Neural cell (in vitro differentiated cells): Measurements from ENCODE around the gene FXN. TPM values are rescaled to one million over a fixed set of nuclear protein-coding genes. Genes with fewer than 3 reads are reported as not detected.

ENCODE experiments used
- H2AFZ ChIP-seq: fragments of 200-600, 300-800 bp; sonication (generic), shearing (Covaris generic); 2 replicates; pipeline ENCODE4 v1.6.0; 2014; ENCODE audit warnings: low read depth, mild to moderate bottlenecking, antibody characterized with exemption, low read length, moderate library complexity
- H3F3A ChIP-seq: fragments of 200-600 bp; shearing (Covaris generic); 2 replicates; pipeline ENCODE4 v1.6.1; 2016; ENCODE audit warnings: mild to moderate bottlenecking, moderate library complexity, mixed read lengths, antibody characterized with exemption, low read length; ENCODE audit not compliant: insufficient read depth, poor library complexity, severe bottlenecking
- H3K27ac ChIP-seq: fragments of 200-600, 300-800 bp; sonication (generic), shearing (Covaris generic); 2 replicates; pipeline ENCODE4 v1.5.1; 2014; ENCODE audit warnings: mild to moderate bottlenecking, low read length, moderate library complexity
- H3K27me3 ChIP-seq: fragments of 300-800, 200-600 bp; sonication (generic), shearing (Covaris generic); 2 replicates; pipeline ENCODE4 v1.6.0; 2014; ENCODE audit warnings: mild to moderate bottlenecking, low read depth, low read length, moderate library complexity; ENCODE audit not compliant: insufficient read depth
- H3K36me3 ChIP-seq: fragments of 300-800, 200-600 bp; sonication (generic), shearing (Covaris generic); 2 replicates; pipeline ENCODE4 v1.5.1; 2014; ENCODE audit warnings: mild to moderate bottlenecking, antibody characterized with exemption, low read length, moderate library complexity; ENCODE audit not compliant: insufficient read depth
- H3K4me2 ChIP-seq: fragments of 300-800, 200-600 bp; sonication (generic), shearing (Covaris generic); 2 replicates; pipeline ENCODE4 v1.6.0; 2014; ENCODE audit warnings: mild to moderate bottlenecking, low read length
- H3K4me3 ChIP-seq: fragments of 300-800, 200-600 bp; sonication (generic), shearing (Covaris generic); 2 replicates; pipeline ENCODE4 v1.5.1; 2014; ENCODE audit warnings: mild to moderate bottlenecking, low read length, moderate library complexity
- H3K79me2 ChIP-seq: fragments of 200-600 bp; shearing (Covaris generic); replicated peaks from 2 replicates; pipeline ENCODE4 v1.6.0; 2014; ENCODE audit warnings: mild to moderate bottlenecking, low read length, moderate library complexity; ENCODE audit not compliant: insufficient read depth
- H3K9ac ChIP-seq: fragments of 300-800, 200-600 bp; sonication (generic), shearing (Covaris generic); 2 replicates; pipeline ENCODE4 v1.6.1; 2016; ENCODE audit warnings: mild to moderate bottlenecking, low read length, mixed read lengths
- H3K9me2 ChIP-seq: fragments of 200-600 bp; shearing (Covaris generic); 2 replicates; pipeline ENCODE4 v1.6.1; 2016; ENCODE audit warnings: mild to moderate bottlenecking, low read length, mixed read lengths; ENCODE audit not compliant: insufficient read depth
- H3K9me3 ChIP-seq: fragments of 200-600, 300-800 bp; sonication (generic), shearing (Covaris generic); 2 replicates; pipeline ENCODE4 v1.6.1; 2016; ENCODE audit warnings: mild to moderate bottlenecking, mixed run types, low read length, moderate library complexity, mixed read lengths
- H4K20me1 ChIP-seq: fragments of 200-600 bp; shearing (Covaris generic); 2 replicates; pipeline ENCODE4 v1.6.1; 2016; ENCODE audit warnings: mild to moderate bottlenecking, mixed run types; ENCODE audit not compliant: insufficient read depth
- EP300 ChIP-seq: fragments of 450-650 bp; conservative IDR thresholded peaks from 2 replicates; pipeline ENCODE4 v1.6.1; 2014; ENCODE audit warnings: antibody characterized with exemption, mild to moderate bottlenecking, moderate library complexity; ENCODE audit not compliant: poor library complexity, severe bottlenecking
- EZH2 ChIP-seq: fragments of 200-600, 300-800 bp; shearing (Covaris generic), sonication (generic); IDR thresholded peaks from 2 replicates; pipeline ENCODE4 v1.6.1; 2014; ENCODE audit warnings: antibody characterized with exemption, low read length, borderline replicate concordance, mild to moderate bottlenecking; ENCODE audit not compliant: insufficient read depth, poor library complexity, severe bottlenecking
- MXI1 ChIP-seq: fragments of 450-650 bp; conservative IDR thresholded peaks from 2 replicates; pipeline ENCODE4 v1.6.1; 2014; ENCODE audit warnings: antibody characterized with exemption, mild to moderate bottlenecking; ENCODE audit not compliant: poor library complexity, severe bottlenecking
- POLR2AphosphoS5 ChIP-seq: IDR thresholded peaks from 2 replicates; pipeline ENCODE4 v1.6.1; 2012
- RAD21 ChIP-seq: fragments of 450-650 bp; conservative IDR thresholded peaks from 2 replicates; pipeline ENCODE4 v1.6.1; 2014; ENCODE audit warnings: antibody characterized with exemption, mild to moderate bottlenecking, moderate library complexity
- SMC3 ChIP-seq: fragments of 450-650 bp; conservative IDR thresholded peaks from 2 replicates; pipeline ENCODE4 v1.6.1; 2014; ENCODE audit warnings: antibody characterized with exemption, mild to moderate bottlenecking, moderate library complexity; ENCODE audit not compliant: poor library complexity
- TAF1 ChIP-seq: IDR thresholded peaks from 2 replicates; pipeline ENCODE4 v1.6.1; 2012; ENCODE audit warnings: low read depth
- polyA plus RNA-seq: library from polyadenylated mRNA; depleted of rRNA; stranded (reverse); fragments of >200 nt; gene quantifications from 2 replicates; pipeline ENCODE4 v1.2.3, GENCODE V29; 2014
- TF ChIP-seq, protein P1 (sequence below): fragments of 450-650 bp; IDR thresholded peaks from 2 replicates; pipeline ENCODE4 v1.5.1; 2014; ENCODE audit warnings: antibody characterized with exemption, mild to moderate bottlenecking, moderate library complexity; ENCODE audit not compliant: poor library complexity, severe bottlenecking
- TF ChIP-seq, protein P2 (sequence below): IDR thresholded peaks from 2 replicates; pipeline ENCODE4 v1.6.1; 2012; ENCODE audit warnings: borderline replicate concordance

Gene FXN
- polyA plus RNA-seq, 1 donor from 2014 or later: 3.5 TPM

DNA sequence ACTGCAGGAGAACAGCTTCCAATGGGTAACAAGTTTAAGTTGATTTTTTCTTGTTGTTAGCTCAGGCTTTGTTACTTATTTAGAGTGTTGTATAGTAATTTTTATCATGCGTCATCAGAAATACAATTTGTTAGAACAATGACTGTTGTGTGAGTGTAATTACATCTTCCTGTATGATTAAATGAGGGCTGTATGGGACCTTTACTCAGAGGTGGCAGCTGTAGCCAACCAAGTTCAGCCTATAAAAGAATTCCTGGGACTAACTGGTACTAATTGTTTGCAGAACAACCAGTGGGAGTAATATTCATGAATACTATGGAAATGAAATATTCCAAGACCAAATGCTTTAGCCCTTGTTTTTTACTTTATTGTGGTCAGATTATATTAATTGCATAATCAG is 107.7 kb downstream of the FXN start:
- Histone ChIP-seq H3K9me2 (no peaks in the 10 kb centered on the region), H3K27ac (no peak overlapping the region), H3K4me3 (no peak overlapping the region), H2AFZ (no peak overlapping the region), H3K9me3 (no peaks in the 10 kb centered on the region), H4K20me1 (no peaks in the 10 kb centered on the region), H3K4me2 (no peak overlapping the region), H3F3A (no peaks in the 10 kb centered on the region), H3K27me3 (no peaks in the 10 kb centered on the region), H3K36me3 (no peaks in the 10 kb centered on the region), H3K9ac (no peak overlapping the region), H3K79me2 (no peaks in the 10 kb centered on the region)
- TF ChIP-seq POLR2AphosphoS5: no peak
- TF ChIP-seq RAD21: no peak
- no peak for TF ChIP-seq MXI1
- TF ChIP-seq, protein P1, sequence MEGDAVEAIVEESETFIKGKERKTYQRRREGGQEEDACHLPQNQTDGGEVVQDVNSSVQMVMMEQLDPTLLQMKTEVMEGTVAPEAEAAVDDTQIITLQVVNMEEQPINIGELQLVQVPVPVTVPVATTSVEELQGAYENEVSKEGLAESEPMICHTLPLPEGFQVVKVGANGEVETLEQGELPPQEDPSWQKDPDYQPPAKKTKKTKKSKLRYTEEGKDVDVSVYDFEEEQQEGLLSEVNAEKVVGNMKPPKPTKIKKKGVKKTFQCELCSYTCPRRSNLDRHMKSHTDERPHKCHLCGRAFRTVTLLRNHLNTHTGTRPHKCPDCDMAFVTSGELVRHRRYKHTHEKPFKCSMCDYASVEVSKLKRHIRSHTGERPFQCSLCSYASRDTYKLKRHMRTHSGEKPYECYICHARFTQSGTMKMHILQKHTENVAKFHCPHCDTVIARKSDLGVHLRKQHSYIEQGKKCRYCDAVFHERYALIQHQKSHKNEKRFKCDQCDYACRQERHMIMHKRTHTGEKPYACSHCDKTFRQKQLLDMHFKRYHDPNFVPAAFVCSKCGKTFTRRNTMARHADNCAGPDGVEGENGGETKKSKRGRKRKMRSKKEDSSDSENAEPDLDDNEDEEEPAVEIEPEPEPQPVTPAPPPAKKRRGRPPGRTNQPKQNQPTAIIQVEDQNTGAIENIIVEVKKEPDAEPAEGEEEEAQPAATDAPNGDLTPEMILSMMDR: no peak
- TF ChIP-seq, protein P2, sequence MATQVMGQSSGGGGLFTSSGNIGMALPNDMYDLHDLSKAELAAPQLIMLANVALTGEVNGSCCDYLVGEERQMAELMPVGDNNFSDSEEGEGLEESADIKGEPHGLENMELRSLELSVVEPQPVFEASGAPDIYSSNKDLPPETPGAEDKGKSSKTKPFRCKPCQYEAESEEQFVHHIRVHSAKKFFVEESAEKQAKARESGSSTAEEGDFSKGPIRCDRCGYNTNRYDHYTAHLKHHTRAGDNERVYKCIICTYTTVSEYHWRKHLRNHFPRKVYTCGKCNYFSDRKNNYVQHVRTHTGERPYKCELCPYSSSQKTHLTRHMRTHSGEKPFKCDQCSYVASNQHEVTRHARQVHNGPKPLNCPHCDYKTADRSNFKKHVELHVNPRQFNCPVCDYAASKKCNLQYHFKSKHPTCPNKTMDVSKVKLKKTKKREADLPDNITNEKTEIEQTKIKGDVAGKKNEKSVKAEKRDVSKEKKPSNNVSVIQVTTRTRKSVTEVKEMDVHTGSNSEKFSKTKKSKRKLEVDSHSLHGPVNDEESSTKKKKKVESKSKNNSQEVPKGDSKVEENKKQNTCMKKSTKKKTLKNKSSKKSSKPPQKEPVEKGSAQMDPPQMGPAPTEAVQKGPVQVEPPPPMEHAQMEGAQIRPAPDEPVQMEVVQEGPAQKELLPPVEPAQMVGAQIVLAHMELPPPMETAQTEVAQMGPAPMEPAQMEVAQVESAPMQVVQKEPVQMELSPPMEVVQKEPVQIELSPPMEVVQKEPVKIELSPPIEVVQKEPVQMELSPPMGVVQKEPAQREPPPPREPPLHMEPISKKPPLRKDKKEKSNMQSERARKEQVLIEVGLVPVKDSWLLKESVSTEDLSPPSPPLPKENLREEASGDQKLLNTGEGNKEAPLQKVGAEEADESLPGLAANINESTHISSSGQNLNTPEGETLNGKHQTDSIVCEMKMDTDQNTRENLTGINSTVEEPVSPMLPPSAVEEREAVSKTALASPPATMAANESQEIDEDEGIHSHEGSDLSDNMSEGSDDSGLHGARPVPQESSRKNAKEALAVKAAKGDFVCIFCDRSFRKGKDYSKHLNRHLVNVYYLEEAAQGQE: no peak
- no peak for TF ChIP-seq TAF1
- TF ChIP-seq SMC3: no peak
- TF ChIP-seq EP300: no peak
- no peak for TF ChIP-seq EZH2

DNA sequence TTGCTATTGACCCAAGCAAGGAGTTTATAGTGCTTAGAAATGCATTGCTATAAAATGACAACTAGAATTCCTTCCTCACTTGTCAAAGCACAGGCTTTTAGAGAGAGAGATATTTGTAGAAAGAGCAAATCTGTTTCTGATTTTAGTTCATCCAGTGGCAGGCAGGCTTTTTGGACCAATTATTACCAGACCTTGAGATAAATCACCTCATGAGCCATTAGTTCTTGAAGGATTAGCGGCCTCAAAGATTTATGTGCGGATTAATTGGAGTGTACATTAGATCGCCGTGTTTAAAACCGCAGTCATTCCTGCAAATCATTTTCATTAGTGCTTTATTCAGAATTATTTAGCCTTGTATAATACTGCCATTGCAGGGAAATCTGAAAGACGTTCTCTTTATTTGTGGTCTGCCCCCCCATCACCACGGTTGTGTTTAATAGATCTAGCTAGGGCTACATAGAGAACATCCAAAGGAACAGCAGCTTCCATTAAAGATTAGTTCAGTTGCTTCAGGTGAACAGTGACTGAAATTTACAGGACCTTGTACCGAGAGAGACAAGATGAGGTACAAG is 109.7 kb downstream of the FXN start:
- Histone ChIP-seq H3K4me2 (no peak overlapping the region), H3K9me3 (no peaks in the 10 kb centered on the region), H3F3A (no peaks in the 10 kb centered on the region), H3K27ac (no peak overlapping the region), H3K9me2 (no peaks in the 10 kb centered on the region), H3K9ac (no peak overlapping the region), H2AFZ (no peak overlapping the region), H4K20me1 (no peaks in the 10 kb centered on the region), H3K4me3 (no peak overlapping the region), H3K27me3 (no peaks in the 10 kb centered on the region), H3K36me3 (no peaks in the 10 kb centered on the region), H3K79me2 (no peaks in the 10 kb centered on the region)
- TF ChIP-seq, protein P2: no peak
- TF ChIP-seq EZH2 (no peak), POLR2AphosphoS5 (no peak), TAF1 (no peak), SMC3 (no peak), MXI1 (no peak), EP300 (no peak), RAD21 (no peak)
- TF ChIP-seq, protein P1: no peak
